ENCODE measurements around the gene ARHGAP40. TPM values are rescaled to one million over a fixed set of nuclear protein-coding genes. Genes with fewer than 3 reads are reported as not detected.

The ARHGAP40 gene
- total RNA-seq (ENCODE audit: unreplicated experiment): 0.64 TPM
- long read RNA-seq: 0 reads

GRCh38 chr20:38601216-38602184 lies at the start of gene ARHGAP40:
ARHGAP40 (plus strand) TSS chr20:38601809.
- Mint-ChIP-seq H3K36me3 (ENCODE audit: low read depth, unreplicated experiment) (peaks cover 11% of the 10 kb centered on the region), H3K4me3 (ENCODE audit: unreplicated experiment) (peak within 1 kb of the TSS; percentile 80), H3K4me1 (ENCODE audit: unreplicated experiment) (peaks cover 22% of the 10 kb centered on the region), H3K27me3 (ENCODE audit: unreplicated experiment) (peaks cover 8% of the 10 kb centered on the region), H3K27ac (ENCODE audit: unreplicated experiment) (peak within 1 kb of the TSS; percentile 26), H3K9me3 (ENCODE audit: unreplicated experiment) (no peaks in the 10 kb centered on the region)
- peak; percentile 30 for DNase-seq (ENCODE audit: low spot score)
- TF ChIP-seq, protein P1, sequence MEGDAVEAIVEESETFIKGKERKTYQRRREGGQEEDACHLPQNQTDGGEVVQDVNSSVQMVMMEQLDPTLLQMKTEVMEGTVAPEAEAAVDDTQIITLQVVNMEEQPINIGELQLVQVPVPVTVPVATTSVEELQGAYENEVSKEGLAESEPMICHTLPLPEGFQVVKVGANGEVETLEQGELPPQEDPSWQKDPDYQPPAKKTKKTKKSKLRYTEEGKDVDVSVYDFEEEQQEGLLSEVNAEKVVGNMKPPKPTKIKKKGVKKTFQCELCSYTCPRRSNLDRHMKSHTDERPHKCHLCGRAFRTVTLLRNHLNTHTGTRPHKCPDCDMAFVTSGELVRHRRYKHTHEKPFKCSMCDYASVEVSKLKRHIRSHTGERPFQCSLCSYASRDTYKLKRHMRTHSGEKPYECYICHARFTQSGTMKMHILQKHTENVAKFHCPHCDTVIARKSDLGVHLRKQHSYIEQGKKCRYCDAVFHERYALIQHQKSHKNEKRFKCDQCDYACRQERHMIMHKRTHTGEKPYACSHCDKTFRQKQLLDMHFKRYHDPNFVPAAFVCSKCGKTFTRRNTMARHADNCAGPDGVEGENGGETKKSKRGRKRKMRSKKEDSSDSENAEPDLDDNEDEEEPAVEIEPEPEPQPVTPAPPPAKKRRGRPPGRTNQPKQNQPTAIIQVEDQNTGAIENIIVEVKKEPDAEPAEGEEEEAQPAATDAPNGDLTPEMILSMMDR (IDR thresholded peaks at IDR 0.05; ENCODE audit: unreplicated experiment): no peak

DNA sequence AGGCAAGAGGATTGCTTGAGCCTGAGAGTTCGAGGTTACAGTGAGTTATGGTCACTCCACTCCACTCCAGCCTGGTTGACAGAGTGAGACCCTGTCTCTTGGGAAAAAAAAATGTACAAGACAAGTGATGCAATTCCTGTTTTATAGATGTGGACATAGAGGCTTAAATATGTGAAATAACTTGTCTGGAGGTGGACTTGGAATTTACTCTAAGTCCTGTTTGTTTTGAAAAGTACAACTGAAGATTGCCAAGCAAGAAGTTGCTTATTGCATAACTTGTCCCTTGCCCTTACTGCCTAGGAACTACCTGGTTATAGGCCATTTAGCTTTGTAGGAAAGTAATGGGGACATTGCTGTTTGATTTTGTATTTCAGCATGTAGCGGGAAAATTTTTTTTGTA lies 46.6 kb upstream of the ARHGAP40 start:
- H3K27me3 Mint-ChIP-seq (ENCODE audit: unreplicated experiment): no peaks in the 10 kb centered on the region
- H3K27ac Mint-ChIP-seq (ENCODE audit: unreplicated experiment): no peak overlapping the region
- H3K4me1 Mint-ChIP-seq (ENCODE audit: unreplicated experiment): peaks cover 2% of the 10 kb centered on the region
- TF ChIP-seq, protein P1 (IDR thresholded peaks at IDR 0.05; ENCODE audit: unreplicated experiment): no peak
- DNase-seq (ENCODE audit: low spot score): no peak
- H3K9me3 Mint-ChIP-seq (ENCODE audit: unreplicated experiment): no peaks in the 10 kb centered on the region
- peaks cover 21% of the 10 kb centered on the region for H3K36me3 Mint-ChIP-seq (ENCODE audit: low read depth, unreplicated experiment)
- H3K4me3 Mint-ChIP-seq (ENCODE audit: unreplicated experiment): no peak overlapping the region

- peaks cover 2% of the 10 kb centered on the region for H3K4me1 Mint-ChIP-seq (ENCODE audit: unreplicated experiment)
- no peaks in the 10 kb centered on the region for H3K9me3 Mint-ChIP-seq (ENCODE audit: unreplicated experiment)
- H3K4me3 Mint-ChIP-seq (ENCODE audit: unreplicated experiment): no peak overlapping the region
- TF ChIP-seq, protein P1 (IDR thresholded peaks at IDR 0.05; ENCODE audit: unreplicated experiment): no peak
- no peak for DNase-seq (ENCODE audit: low spot score)
- H3K36me3 Mint-ChIP-seq (ENCODE audit: low read depth, unreplicated experiment): peaks cover 21% of the 10 kb centered on the region
- H3K27me3 Mint-ChIP-seq (ENCODE audit: unreplicated experiment): no peaks in the 10 kb centered on the region
- H3K27ac Mint-ChIP-seq (ENCODE audit: unreplicated experiment): no peak overlapping the region
These were observed 46.2 kb upstream of the ARHGAP40 start for GRCh38 chr20:38555395-38555794.

DNA sequence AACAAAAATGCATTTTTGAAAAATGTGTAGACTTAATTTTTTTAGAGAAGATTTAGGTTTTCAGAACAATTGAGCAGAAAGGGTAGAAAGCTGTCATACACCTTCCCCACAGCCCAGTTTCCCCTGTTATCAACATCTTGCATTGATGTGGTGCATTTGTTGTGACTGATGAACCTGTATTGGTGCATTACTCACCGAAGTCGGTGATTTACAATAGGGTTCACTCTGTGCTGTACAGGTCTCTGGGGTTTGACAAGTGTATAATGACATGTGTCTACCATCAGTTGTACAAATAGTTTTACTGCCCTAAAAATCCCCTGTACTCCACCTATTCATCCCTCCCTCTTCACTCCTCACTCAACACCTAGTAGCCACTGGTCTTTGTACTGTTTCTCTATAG lies 44.4 kb upstream of the ARHGAP40 start:
- no peak for DNase-seq (ENCODE audit: low spot score)
- no peak overlapping the region for H3K4me3 Mint-ChIP-seq (ENCODE audit: unreplicated experiment)
- H3K36me3 Mint-ChIP-seq (ENCODE audit: low read depth, unreplicated experiment): peaks cover 21% of the 10 kb centered on the region
- no peak overlapping the region for H3K27ac Mint-ChIP-seq (ENCODE audit: unreplicated experiment)
- H3K27me3 Mint-ChIP-seq (ENCODE audit: unreplicated experiment): no peaks in the 10 kb centered on the region
- TF ChIP-seq, protein P1 (IDR thresholded peaks at IDR 0.05; ENCODE audit: unreplicated experiment): no peak
- H3K4me1 Mint-ChIP-seq (ENCODE audit: unreplicated experiment): peaks cover 2% of the 10 kb centered on the region
- H3K9me3 Mint-ChIP-seq (ENCODE audit: unreplicated experiment): no peaks in the 10 kb centered on the region
